SU-DHL-6 (cell line): ENCODE results near the gene EEFSEC.

Experiments used
- H2AFZ ChIP-seq: fragments of 200-600 bp; sonication (generic); 2 replicates; pipeline ENCODE4 v1.6.1; 2014; ENCODE audit warnings: low read depth, mild to moderate bottlenecking, moderate library complexity, mixed read lengths, antibody characterized with exemption, low read length; ENCODE audit not compliant: severe bottlenecking
- H3F3A ChIP-seq: fragments of 200-600 bp; shearing (Covaris generic); 2 replicates; pipeline ENCODE4 v1.6.0; 2016; ENCODE audit warnings: antibody characterized with exemption, mild to moderate bottlenecking; ENCODE audit not compliant: insufficient read depth
- H3K27ac ChIP-seq: fragments of 200-600 bp; sonication (generic); 2 replicates; pipeline ENCODE4 v1.5.1; 2016; ENCODE audit warnings: low read depth, mild to moderate bottlenecking, low read length, moderate library complexity, mixed read lengths
- H3K27me3 ChIP-seq: fragments of 200-600 bp; sonication (generic), shearing (Covaris generic); 2 replicates; pipeline ENCODE4 v1.6.0; 2014; ENCODE audit warnings: mild to moderate bottlenecking, low read length
- H3K36me3 ChIP-seq: fragments of 200-600 bp; sonication (generic); 2 replicates; pipeline ENCODE4 v1.6.1; 2014; ENCODE audit warnings: mild to moderate bottlenecking, low read length, mixed read lengths
- H3K4me2 ChIP-seq: fragments of 300-600, 200-600 bp; shearing (Covaris generic), sonication (generic); 2 replicates; pipeline ENCODE4 v1.6.0; 2014; ENCODE audit warnings: low read length, low read depth, mild to moderate bottlenecking; ENCODE audit not compliant: poor library complexity, severe bottlenecking
- H3K4me3 ChIP-seq: fragments of 200-600 bp; sonication (generic); 2 replicates; pipeline ENCODE4 v1.5.1; 2014; ENCODE audit warnings: antibody characterized with exemption, low read length, mild to moderate bottlenecking, mixed read lengths; ENCODE audit not compliant: insufficient read depth, poor library complexity, severe bottlenecking
- H3K79me2 ChIP-seq: fragments of 200-600 bp; sonication (generic); 2 replicates; pipeline ENCODE4 v1.6.1; 2014; ENCODE audit warnings: mild to moderate bottlenecking, low read length, moderate library complexity; ENCODE audit not compliant: insufficient read depth
- H3K9ac ChIP-seq: fragments of 200-600 bp; sonication (generic); 2 replicates; pipeline ENCODE4 v1.7.0; 2014; ENCODE audit warnings: mild to moderate bottlenecking, low read length
- H3K9me2 ChIP-seq: fragments of 200-600 bp; sonication (generic); replicated peaks from 2 replicates; pipeline ENCODE4 v1.6.1; 2014; ENCODE audit warnings: low read length; ENCODE audit not compliant: insufficient read depth
- H3K9me3 ChIP-seq: fragments of 200-600 bp; sonication (generic); 2 replicates; pipeline ENCODE4 v1.6.1; 2014; ENCODE audit warnings: low read length, mixed read lengths; ENCODE audit not compliant: insufficient read depth
- H4K20me1 ChIP-seq: fragments of 200-600 bp; sonication (generic); 2 replicates; pipeline ENCODE4 v1.6.1; 2014; ENCODE audit warnings: low read depth, mild to moderate bottlenecking, antibody characterized with exemption, low read length, moderate library complexity, mixed read lengths
- EZH2phosphoT487 ChIP-seq: fragments of 200-600 bp; sonication (generic), shearing (Covaris generic); conservative IDR thresholded peaks from 2 replicates; pipeline ENCODE4 v1.6.1; 2018; ENCODE audit warnings: mild to moderate bottlenecking, antibody characterized with exemption, low read length, moderate library complexity, mixed read lengths
- TF ChIP-seq, protein P1 (sequence below): fragments of 200-600 bp; sonication (generic); IDR thresholded peaks from one replicate; pipeline ENCODE4 v1.5.1; 2017; ENCODE audit warnings: antibody characterized with exemption, mild to moderate bottlenecking, low read length, moderate library complexity; ENCODE audit not compliant: insufficient read depth, poor library complexity, severe bottlenecking

Gene EEFSEC

DNA sequence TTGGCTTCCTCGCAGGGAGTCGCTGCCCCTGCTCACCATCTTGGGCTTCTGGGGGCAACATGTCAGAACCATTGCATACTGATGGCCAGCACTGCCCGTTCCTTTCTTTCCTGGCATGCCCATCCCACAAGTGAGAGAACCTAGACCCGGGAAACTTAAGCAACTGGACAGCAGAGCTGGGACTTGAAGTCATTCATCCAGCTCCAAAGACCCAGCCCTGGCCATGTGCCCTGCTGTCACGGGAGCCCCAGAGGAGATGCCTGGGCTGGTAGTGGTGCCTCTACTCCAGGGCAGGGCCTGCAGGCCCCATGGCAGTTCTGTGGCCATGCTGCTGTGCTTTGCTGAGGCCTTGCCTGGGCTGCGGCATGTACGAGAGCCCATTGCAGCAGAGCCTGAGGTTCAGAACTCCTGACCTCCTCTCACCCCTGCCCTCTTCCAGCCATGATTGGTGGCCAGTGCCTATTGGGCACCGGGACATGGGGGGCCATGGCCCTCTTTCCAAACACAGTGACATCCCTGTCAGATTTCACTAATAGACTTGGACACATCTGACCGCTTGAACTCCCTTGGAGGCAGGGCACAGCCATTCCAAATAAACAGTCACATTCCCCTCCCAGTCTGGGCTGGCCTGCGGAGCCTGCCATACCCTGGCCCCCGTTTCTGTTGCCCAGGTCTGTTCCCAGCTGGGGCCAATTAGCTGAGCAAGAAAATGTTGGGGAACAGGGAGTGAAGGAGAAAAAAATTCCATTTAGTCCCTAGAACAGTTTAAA lies 115.9 kb downstream of the EEFSEC start:
- Histone ChIP-seq H3K4me3 (no peak overlapping the region), H3K27ac (no peak overlapping the region), H3F3A (no peaks in the 10 kb centered on the region), H3K9me3 (no peaks in the 10 kb centered on the region), H3K36me3 (no peaks in the 10 kb centered on the region), H3K9me2 (no peaks in the 10 kb centered on the region), H4K20me1 (no peaks in the 10 kb centered on the region), H3K9ac (no peak overlapping the region), H3K4me2 (no peak overlapping the region), H2AFZ (no peak overlapping the region), H3K79me2 (no peaks in the 10 kb centered on the region), H3K27me3 (no peaks in the 10 kb centered on the region)
- TF ChIP-seq, protein P1, sequence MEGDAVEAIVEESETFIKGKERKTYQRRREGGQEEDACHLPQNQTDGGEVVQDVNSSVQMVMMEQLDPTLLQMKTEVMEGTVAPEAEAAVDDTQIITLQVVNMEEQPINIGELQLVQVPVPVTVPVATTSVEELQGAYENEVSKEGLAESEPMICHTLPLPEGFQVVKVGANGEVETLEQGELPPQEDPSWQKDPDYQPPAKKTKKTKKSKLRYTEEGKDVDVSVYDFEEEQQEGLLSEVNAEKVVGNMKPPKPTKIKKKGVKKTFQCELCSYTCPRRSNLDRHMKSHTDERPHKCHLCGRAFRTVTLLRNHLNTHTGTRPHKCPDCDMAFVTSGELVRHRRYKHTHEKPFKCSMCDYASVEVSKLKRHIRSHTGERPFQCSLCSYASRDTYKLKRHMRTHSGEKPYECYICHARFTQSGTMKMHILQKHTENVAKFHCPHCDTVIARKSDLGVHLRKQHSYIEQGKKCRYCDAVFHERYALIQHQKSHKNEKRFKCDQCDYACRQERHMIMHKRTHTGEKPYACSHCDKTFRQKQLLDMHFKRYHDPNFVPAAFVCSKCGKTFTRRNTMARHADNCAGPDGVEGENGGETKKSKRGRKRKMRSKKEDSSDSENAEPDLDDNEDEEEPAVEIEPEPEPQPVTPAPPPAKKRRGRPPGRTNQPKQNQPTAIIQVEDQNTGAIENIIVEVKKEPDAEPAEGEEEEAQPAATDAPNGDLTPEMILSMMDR = no peak
- TF ChIP-seq EZH2phosphoT487 = no peak

DNA sequence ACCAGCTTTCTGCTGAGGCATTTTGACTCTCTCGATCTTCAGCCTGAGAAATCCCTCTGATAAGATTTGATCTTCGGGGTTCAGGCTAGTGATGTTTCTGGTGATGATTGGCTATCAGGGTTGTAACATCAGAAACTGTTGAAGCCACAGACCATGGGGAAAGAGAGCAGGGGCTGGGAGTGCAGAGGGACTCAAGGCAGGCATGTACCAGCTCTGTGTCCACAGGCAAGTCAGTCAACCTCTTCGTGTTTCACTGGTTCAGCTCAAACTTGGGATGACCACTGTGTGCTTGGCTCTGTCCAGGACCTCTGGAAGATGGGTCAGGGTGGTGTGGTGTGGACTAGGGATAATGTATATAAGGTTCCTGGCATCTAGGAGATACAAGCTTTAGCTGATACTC lies 116.5 kb downstream of the EEFSEC start:
- H3K4me3 ChIP-seq = no peak overlapping the region
- no peaks in the 10 kb centered on the region for H3F3A ChIP-seq
- H3K9me3 ChIP-seq = no peaks in the 10 kb centered on the region
- no peaks in the 10 kb centered on the region for H3K9me2 ChIP-seq
- H4K20me1 ChIP-seq = no peaks in the 10 kb centered on the region
- H3K27me3 ChIP-seq = no peaks in the 10 kb centered on the region
- H3K9ac ChIP-seq = no peak overlapping the region
- no peaks in the 10 kb centered on the region for H3K36me3 ChIP-seq
- TF ChIP-seq, protein P1 = no peak
- TF ChIP-seq EZH2phosphoT487 = no peak
- no peak overlapping the region for H2AFZ ChIP-seq
- no peak overlapping the region for H3K4me2 ChIP-seq
- no peak overlapping the region for H3K27ac ChIP-seq
- H3K79me2 ChIP-seq = no peaks in the 10 kb centered on the region

DNA sequence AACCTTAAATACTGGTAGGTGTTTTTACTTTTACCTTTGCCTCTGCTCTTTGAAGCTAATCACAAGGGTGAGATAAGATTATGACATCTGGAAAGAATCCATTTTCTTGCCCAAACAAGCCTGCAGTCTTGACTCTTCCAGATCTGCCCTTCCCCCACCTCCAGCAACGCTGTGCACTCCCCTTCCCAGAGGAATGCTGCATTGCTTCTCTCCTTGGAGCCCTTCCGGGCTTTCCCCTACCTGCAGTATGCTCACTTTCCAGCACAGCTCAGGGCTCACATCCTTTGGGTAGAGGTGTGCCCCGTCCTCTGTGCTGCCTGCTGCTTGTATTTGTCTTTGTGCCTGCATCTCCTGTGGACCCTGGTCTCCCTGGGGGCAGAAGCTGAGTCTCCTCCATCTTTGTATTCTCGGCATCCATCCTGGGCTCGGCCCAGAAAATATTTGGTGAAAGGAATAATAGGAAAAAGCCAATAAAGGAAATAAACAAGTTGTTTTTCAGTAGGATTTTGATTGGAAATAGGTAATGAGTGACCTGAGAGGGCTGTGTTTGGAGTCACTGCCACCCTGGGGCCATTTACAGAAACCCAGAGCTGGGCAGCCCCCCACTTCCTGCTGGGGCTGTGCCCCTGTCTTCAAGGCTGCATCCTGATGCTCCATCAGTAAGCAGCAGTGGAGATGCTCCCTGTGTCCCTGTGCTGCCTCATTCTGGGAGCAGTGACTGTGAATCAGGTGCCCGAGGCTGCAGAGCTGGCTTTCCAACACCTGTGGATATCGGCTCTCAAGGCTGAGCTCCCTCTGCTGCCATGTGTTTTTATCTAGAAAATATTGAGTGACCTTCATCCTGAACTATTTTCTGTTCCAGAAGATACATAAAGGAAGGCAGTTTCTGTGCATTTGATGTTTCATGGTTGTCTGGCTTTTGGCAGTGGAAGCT lies 117.5 kb downstream of the EEFSEC start:
- H2AFZ ChIP-seq = no peak overlapping the region
- H3K9me3 ChIP-seq = no peaks in the 10 kb centered on the region

More for the DNA sequence above, 117.5 kb downstream of the EEFSEC start:
- Histone ChIP-seq H3F3A (no peaks in the 10 kb centered on the region), H3K27ac (no peak overlapping the region), H4K20me1 (no peaks in the 10 kb centered on the region), H3K36me3 (no peaks in the 10 kb centered on the region), H3K9me2 (no peaks in the 10 kb centered on the region), H3K4me3 (no peak overlapping the region), H3K79me2 (no peaks in the 10 kb centered on the region), H3K27me3 (no peaks in the 10 kb centered on the region), H3K4me2 (no peak overlapping the region), H3K9ac (no peak overlapping the region)
- no peak for TF ChIP-seq EZH2phosphoT487
- TF ChIP-seq, protein P1 = no peak
